Coronary artery (tissue), 2 donors: Measurements from ENCODE around the gene ANGPT4.

ENCODE experiments used
- DNase-seq: peaks from one replicate; pipeline ENCODE4 v3.0.0-alpha.2; 2017; ENCODE audit warnings: low spot score
- H3K27ac ChIP-seq, 2 donors: fragments of 200-600 bp; sonication (generic); one replicate each; pipeline ENCODE4 v1.5.1; 2016 to 2019
- H3K4me3 ChIP-seq: fragments of 200-600 bp; sonication (generic); 2 replicates; pipeline ENCODE4 v1.5.1; 2016; ENCODE audit warnings: mild to moderate bottlenecking, moderate library complexity
- TF ChIP-seq, protein P1 (sequence below): fragments of 200-600 bp; sonication (generic); IDR thresholded peaks from one replicate; pipeline ENCODE4 v1.5.1; 2019; ENCODE audit warnings: antibody characterized with exemption

ANGPT4 gene

GRCh38 chr20:878511-879307 lies 37.4 kb downstream of the ANGPT4 start:
- no peak overlapping the region for H3K27ac ChIP-seq
- H3K4me3 ChIP-seq = no peak overlapping the region
- DNase-seq = no peak
- TF ChIP-seq, protein P1, sequence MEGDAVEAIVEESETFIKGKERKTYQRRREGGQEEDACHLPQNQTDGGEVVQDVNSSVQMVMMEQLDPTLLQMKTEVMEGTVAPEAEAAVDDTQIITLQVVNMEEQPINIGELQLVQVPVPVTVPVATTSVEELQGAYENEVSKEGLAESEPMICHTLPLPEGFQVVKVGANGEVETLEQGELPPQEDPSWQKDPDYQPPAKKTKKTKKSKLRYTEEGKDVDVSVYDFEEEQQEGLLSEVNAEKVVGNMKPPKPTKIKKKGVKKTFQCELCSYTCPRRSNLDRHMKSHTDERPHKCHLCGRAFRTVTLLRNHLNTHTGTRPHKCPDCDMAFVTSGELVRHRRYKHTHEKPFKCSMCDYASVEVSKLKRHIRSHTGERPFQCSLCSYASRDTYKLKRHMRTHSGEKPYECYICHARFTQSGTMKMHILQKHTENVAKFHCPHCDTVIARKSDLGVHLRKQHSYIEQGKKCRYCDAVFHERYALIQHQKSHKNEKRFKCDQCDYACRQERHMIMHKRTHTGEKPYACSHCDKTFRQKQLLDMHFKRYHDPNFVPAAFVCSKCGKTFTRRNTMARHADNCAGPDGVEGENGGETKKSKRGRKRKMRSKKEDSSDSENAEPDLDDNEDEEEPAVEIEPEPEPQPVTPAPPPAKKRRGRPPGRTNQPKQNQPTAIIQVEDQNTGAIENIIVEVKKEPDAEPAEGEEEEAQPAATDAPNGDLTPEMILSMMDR = no peak

DNA sequence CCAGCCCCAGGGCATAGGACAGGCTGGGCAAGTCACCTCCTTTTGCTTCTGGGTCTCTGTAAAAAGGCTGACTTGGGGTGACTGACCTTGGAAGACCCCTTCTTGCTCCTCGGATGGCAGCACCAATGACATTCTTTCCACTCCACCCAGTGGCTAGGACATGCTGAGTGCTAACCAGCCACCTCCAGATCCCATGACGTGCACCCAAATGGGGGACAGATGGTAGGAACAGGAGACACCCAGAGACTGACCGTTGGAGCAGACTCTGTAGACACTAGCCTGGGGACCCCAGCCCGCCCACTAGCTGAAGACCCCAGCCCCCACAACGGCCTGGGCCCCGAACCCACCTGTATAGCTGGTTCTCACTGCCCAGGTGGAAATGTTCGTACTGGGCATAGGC lies 38.3 kb downstream of the ANGPT4 start:
- no peak for DNase-seq
- Histone ChIP-seq H3K4me3 (no peak overlapping the region), H3K27ac (no peak overlapping the region)
- TF ChIP-seq, protein P1 = no peak

- TF ChIP-seq, protein P1 = no peak
- no peak overlapping the region for H3K27ac ChIP-seq
- H3K4me3 ChIP-seq = no peak overlapping the region
- DNase-seq = no peak
These were observed 41.0 kb downstream of the ANGPT4 start for GRCh38 chr20:875115-875514.

GRCh38 chr20:873875-874607 lies 42.1 kb downstream of the ANGPT4 start:
- no peak for DNase-seq
- Histone ChIP-seq H3K27ac (no peak overlapping the region), H3K4me3 (no peak overlapping the region)
- TF ChIP-seq, protein P1 = no peak

- no peak for DNase-seq
- Histone ChIP-seq H3K27ac (no peak overlapping the region), H3K4me3 (no peak overlapping the region)
- TF ChIP-seq, protein P1 = no peak
These were observed 43.1 kb downstream of the ANGPT4 start for GRCh38 chr20:872855-873520.

- no peak overlapping the region for H3K27ac ChIP-seq
- H3K4me3 ChIP-seq = no peak overlapping the region
- TF ChIP-seq, protein P1 = no peak
- DNase-seq = no peak
These were observed 44.2 kb downstream of the ANGPT4 start for GRCh38 chr20:871948-872347.
